ENCODE results near the gene CTNNA2. TPM values are rescaled to one million over a fixed set of nuclear protein-coding genes. Genes with fewer than 3 reads are reported as not detected.

The CTNNA2 gene
- total RNA-seq, 1 donor from 2014 or later = 3.5 TPM

DNA sequence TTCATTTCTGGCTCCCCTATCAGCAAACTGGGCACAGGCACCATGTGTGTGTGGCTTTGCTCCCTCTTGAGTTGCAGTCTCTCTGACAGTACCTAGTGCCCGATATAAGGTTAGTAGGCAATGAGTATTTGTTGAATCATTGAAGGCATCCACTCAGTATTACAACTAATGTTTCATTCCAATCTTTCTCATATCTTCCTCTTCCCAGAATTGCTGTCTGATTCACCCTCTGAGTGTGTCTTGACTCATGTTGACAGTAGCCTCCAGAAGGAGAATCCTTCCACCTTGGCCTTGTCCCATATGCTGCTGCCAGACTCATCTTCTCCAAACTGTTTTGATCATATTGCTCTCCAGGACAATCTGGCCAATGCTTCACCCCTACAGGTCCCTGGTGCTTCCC, 589.2 kb downstream of the CTNNA2 start:
- no peak for DNase-seq (ENCODE audit: low read depth)
- H3K36me3 ChIP-seq (ENCODE audit: control insufficient read depth, insufficient read depth, low read length) = no peaks in the 10 kb centered on the region
- TF ChIP-seq, protein P1, sequence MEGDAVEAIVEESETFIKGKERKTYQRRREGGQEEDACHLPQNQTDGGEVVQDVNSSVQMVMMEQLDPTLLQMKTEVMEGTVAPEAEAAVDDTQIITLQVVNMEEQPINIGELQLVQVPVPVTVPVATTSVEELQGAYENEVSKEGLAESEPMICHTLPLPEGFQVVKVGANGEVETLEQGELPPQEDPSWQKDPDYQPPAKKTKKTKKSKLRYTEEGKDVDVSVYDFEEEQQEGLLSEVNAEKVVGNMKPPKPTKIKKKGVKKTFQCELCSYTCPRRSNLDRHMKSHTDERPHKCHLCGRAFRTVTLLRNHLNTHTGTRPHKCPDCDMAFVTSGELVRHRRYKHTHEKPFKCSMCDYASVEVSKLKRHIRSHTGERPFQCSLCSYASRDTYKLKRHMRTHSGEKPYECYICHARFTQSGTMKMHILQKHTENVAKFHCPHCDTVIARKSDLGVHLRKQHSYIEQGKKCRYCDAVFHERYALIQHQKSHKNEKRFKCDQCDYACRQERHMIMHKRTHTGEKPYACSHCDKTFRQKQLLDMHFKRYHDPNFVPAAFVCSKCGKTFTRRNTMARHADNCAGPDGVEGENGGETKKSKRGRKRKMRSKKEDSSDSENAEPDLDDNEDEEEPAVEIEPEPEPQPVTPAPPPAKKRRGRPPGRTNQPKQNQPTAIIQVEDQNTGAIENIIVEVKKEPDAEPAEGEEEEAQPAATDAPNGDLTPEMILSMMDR (IDR thresholded peaks at IDR 0.05; ENCODE audit: insufficient read depth, low read length, poor library complexity, severe bottlenecking) = no peak
- no peak overlapping the region for H3K4me3 ChIP-seq (ENCODE audit: low read depth, low read length)
- H3K27me3 ChIP-seq (ENCODE audit: control insufficient read depth, insufficient read depth, low read length) = no peaks in the 10 kb centered on the region

DNA sequence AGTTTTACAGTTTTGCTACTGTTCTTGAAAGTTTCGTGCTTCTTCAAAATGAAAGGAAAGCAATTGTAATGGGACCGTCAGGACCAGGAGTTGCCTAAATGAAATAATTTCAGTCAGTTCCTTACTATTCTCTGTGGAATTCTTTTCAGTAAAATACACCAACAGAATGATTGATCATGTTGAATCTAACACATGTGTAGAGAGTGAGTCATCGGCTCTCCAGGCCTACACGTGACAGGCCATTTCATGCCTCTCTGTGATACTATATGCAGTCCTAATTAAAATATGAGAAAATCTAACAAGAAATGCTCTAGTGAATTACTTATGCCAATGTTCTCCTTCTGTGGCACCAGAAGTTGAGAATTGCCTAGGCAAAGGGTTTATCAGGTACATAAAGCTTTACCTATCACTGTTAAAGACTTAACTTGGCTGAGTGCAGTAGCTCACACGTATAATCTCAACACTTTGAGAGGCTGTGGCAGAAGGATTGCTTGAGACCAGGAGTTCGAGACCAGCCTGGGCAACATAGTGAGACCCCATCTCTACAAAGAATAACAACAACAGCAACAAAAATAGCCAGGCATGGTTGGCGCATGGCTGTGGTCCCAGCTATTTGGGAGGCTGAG, 592.3 kb downstream of the CTNNA2 start:
- H3K36me3 ChIP-seq (ENCODE audit: control insufficient read depth, insufficient read depth, low read length) = no peaks in the 10 kb centered on the region
- TF ChIP-seq, protein P1 (IDR thresholded peaks at IDR 0.05; ENCODE audit: insufficient read depth, low read length, poor library complexity, severe bottlenecking) = no peak
- H3K4me3 ChIP-seq (ENCODE audit: low read depth, low read length) = no peak overlapping the region
- no peak for DNase-seq (ENCODE audit: low read depth)
- no peaks in the 10 kb centered on the region for H3K27me3 ChIP-seq (ENCODE audit: control insufficient read depth, insufficient read depth, low read length)

DNA sequence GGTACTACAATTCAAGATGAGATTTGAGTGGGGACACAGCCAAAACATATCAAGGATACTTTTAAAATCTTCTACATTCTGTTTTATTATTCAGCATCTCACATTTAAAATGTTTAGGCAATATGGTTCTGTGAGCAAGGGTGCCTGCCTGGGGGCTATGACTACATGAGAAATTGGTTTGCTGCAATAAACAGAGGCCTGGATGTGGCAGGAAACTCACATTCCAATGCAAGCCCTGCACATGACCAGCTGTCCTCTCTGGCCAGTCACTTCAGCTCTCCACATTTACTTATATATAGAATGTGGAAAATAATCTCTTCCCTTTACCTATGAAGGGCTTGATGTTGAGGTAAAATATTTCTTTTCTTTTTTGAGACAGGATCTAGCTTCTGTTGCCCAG, 598.3 kb downstream of the CTNNA2 start:
- no peak overlapping the region for H3K4me3 ChIP-seq (ENCODE audit: low read depth, low read length)
- TF ChIP-seq, protein P1 (IDR thresholded peaks at IDR 0.05; ENCODE audit: insufficient read depth, low read length, poor library complexity, severe bottlenecking) = no peak
- H3K27me3 ChIP-seq (ENCODE audit: control insufficient read depth, insufficient read depth, low read length) = no peaks in the 10 kb centered on the region
- H3K36me3 ChIP-seq (ENCODE audit: control insufficient read depth, insufficient read depth, low read length) = no peaks in the 10 kb centered on the region
- no peak for DNase-seq (ENCODE audit: low read depth)

DNA sequence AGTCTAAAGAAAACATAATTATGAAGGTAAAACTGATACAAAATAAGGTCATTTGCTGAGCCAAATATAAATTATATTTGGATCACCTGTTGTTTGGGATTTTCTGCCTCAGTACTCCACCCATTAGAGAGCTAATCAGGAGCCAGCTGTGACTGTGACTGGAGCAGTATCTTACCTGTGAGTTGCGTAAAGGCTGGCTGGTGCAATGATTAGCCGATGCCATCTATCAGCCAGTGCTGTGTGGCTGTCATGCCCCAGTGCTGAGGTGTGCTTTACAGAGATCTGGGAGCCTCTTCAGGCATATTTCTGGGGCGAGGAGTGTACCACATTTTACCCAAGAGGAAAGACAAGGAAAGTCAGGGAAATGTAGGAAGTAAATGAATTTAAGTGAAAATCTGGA, 599.9 kb downstream of the CTNNA2 start:
- Histone ChIP-seq H3K27me3 (ENCODE audit: control insufficient read depth, insufficient read depth, low read length) (no peaks in the 10 kb centered on the region), H3K36me3 (ENCODE audit: control insufficient read depth, insufficient read depth, low read length) (no peaks in the 10 kb centered on the region), H3K4me3 (ENCODE audit: low read depth, low read length) (no peak overlapping the region)
- no peak for DNase-seq (ENCODE audit: low read depth)
- TF ChIP-seq, protein P1 (IDR thresholded peaks at IDR 0.05; ENCODE audit: insufficient read depth, low read length, poor library complexity, severe bottlenecking) = no peak

DNA sequence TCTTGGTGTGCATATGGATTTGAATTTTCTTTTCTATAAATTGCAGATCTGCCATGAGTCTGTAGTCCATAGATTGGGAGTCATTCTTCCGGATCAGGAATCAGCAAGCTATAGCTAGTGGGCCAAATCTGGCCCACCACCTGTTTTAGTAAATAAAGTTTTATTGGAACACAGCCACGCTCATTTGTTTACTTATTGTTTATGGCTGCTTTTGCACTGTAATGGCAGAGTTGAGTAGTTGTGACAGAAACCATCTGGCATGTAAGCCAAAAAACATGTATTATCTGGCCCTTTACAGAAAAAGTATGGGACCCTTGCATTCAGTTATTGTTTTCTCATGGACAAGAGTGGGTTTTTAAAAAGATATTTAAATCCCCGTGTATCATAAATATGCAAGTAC, 600.5 kb downstream of the CTNNA2 start:
- H3K4me3 ChIP-seq (ENCODE audit: low read depth, low read length) = no peak overlapping the region
- DNase-seq (ENCODE audit: low read depth) = no peak
- TF ChIP-seq, protein P1 (IDR thresholded peaks at IDR 0.05; ENCODE audit: insufficient read depth, low read length, poor library complexity, severe bottlenecking) = no peak
- no peaks in the 10 kb centered on the region for H3K36me3 ChIP-seq (ENCODE audit: control insufficient read depth, insufficient read depth, low read length)
- no peaks in the 10 kb centered on the region for H3K27me3 ChIP-seq (ENCODE audit: control insufficient read depth, insufficient read depth, low read length)

DNA sequence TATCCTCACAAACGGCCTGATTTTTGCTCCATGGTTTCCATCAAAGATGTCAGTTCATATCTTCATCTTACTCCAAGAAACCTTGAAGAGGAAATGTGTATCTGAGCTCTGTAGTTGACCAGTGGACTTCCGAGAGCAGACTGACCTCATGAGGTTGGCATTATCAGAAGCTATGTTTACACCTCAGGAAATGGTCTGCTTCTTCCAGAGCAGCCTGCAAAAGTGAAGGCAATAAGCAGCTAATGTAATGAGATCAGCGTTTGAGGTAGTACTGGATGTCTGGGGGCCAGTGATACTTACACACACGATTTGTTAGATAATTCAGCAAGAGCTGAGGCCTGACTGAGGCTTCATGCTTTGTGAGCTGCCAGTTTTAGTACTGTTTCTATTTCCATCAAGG, 602.0 kb downstream of the CTNNA2 start:
- Histone ChIP-seq H3K4me3 (ENCODE audit: low read depth, low read length) (no peak overlapping the region), H3K27me3 (ENCODE audit: control insufficient read depth, insufficient read depth, low read length) (no peaks in the 10 kb centered on the region), H3K36me3 (ENCODE audit: control insufficient read depth, insufficient read depth, low read length) (no peaks in the 10 kb centered on the region)
- no peak for DNase-seq (ENCODE audit: low read depth)
- TF ChIP-seq, protein P1 (IDR thresholded peaks at IDR 0.05; ENCODE audit: insufficient read depth, low read length, poor library complexity, severe bottlenecking) = no peak
